PC-3 (cell line): ENCODE results near the gene UBE2F. TPM values are rescaled to one million over a fixed set of nuclear protein-coding genes. Genes with fewer than 3 reads are reported as not detected.

Experiments
- ATAC-seq: fragments of 200-7000 bp; cut with Tn5 transposase; 2 replicates; pipeline ENCODE4 v1.9.1; 2020; ENCODE audit warnings: mild to moderate bottlenecking, moderate library complexity
- BruUV-seq: library from RNA; stranded (reverse); fragments of 400-500 nt; replicated peaks from 2 replicates; lab custom pipeline; 2021; lab: Mats Ljungman, UMichigan
- CTCF ChIA-PET: fragments of 300-600 bp; sonication (Branson Sonifier 250); formaldehyde crosslinking; loops from one replicate; lab custom pipeline; 2022; ENCODE audit warnings: antibody characterized with exemption; lab: Charles Lee
- POLR2A ChIA-PET: fragments of 300-600 bp; sonication (Branson Sonifier 250); formaldehyde crosslinking; loops from one replicate; lab custom pipeline; 2022; ENCODE audit warnings: antibody characterized with exemption; ENCODE audit not compliant: unreplicated experiment; lab: Charles Lee
- DNase-seq: peaks from one replicate; pipeline ENCODE4 v3.0.0-alpha.2; 2015
- H2AFZ ChIP-seq: fragments of 300-600 bp; sonication (generic); 2 replicates; pipeline ENCODE4 v1.6.0; 2016; ENCODE audit warnings: antibody characterized with exemption, low read length
- H3F3A ChIP-seq: fragments of 300-600 bp; sonication (generic); one replicate; pipeline ENCODE4 v1.6.0; 2017; ENCODE audit warnings: antibody characterized with exemption, low read length, control low read depth, mild to moderate bottlenecking; ENCODE audit not compliant: unreplicated experiment
- H3K27ac ChIP-seq: fragments of 300-600 bp; sonication (generic); 2 replicates; pipeline ENCODE4 v1.5.1; 2016; ENCODE audit warnings: mild to moderate bottlenecking, low read length
- H3K27me3 ChIP-seq: fragments of 300-600 bp; sonication (generic); 2 replicates; pipeline ENCODE4 v1.6.1; 2016; ENCODE audit warnings: low read length, mixed read lengths
- H3K36me3 ChIP-seq: fragments of 300-600 bp; sonication (generic); 2 replicates; pipeline ENCODE4 v1.6.1; 2016; ENCODE audit warnings: low read depth, mixed run types, low read length, mixed read lengths
- H3K4me1 ChIP-seq: fragments of 300-600 bp; sonication (generic); 2 replicates; pipeline ENCODE4 v1.5.1; 2016; ENCODE audit warnings: low read length; ENCODE audit not compliant: insufficient read depth
- H3K4me2 ChIP-seq: fragments of 300-600 bp; sonication (generic); 2 replicates; pipeline ENCODE4 v1.6.0; 2016; ENCODE audit warnings: low read length
- H3K4me3 ChIP-seq: fragments of 300-600 bp; sonication (generic); 2 replicates; pipeline ENCODE4 v1.5.1; 2016; ENCODE audit warnings: mild to moderate bottlenecking, low read length, mixed read lengths
- H3K79me2 ChIP-seq: fragments of 300-600 bp; sonication (generic); 2 replicates; pipeline ENCODE4 v1.6.1; 2017; ENCODE audit warnings: low read length, mixed read lengths
- H3K9ac ChIP-seq: fragments of 300-600 bp; sonication (generic); 2 replicates; pipeline ENCODE4 v1.6.0; 2016; ENCODE audit warnings: mild to moderate bottlenecking, low read length
- H3K9me2 ChIP-seq: fragments of 300-600 bp; sonication (generic); replicated peaks from 2 replicates; pipeline ENCODE4 v1.6.1; 2016; ENCODE audit warnings: mixed run types, low read length, mixed read lengths
- H3K9me3 ChIP-seq: fragments of 300-600 bp; sonication (generic); 2 replicates; pipeline ENCODE4 v1.6.1; 2016; ENCODE audit warnings: low read length, mixed read lengths
- H4K20me1 ChIP-seq: fragments of 300-600 bp; sonication (generic); 2 replicates; pipeline ENCODE4 v1.6.1; 2016; ENCODE audit warnings: low read length, mixed read lengths
- CTCF ChIP-seq: fragments of 300-600 bp; sonication (generic); conservative IDR thresholded peaks from 2 replicates; pipeline ENCODE4 v1.5.1; 2017; ENCODE audit warnings: antibody characterized with exemption, low read depth, mild to moderate bottlenecking, low read length
- EZH2 ChIP-seq: fragments of 300-600 bp; sonication (generic); IDR thresholded peaks from one replicate; pipeline ENCODE4 v1.6.1; 2017; ENCODE audit warnings: antibody characterized with exemption, mild to moderate bottlenecking, low read length; ENCODE audit not compliant: unreplicated experiment
- EZH2phosphoT487 ChIP-seq: fragments of 300-600 bp; sonication (generic); IDR thresholded peaks from 2 replicates; pipeline ENCODE4 v1.6.1; 2018; ENCODE audit warnings: mild to moderate bottlenecking, antibody characterized with exemption, low read length, borderline replicate concordance
- intact Hi-C: fragments of 100-400 bp; cut with micrococcal nuclease; formaldehyde crosslinking; loops from 2 replicates; pipeline ENCODE4 v1.9.0; 2023
- total RNA-seq: library from RNA; depleted of rRNA; stranded (reverse); fragments of >200 nt; gene quantifications from 2 replicates; pipeline ENCODE4 v1.2.3, GENCODE V29; 2014

UBE2F gene
- total RNA-seq, 1 experiment from 2014 or later, result 57.8 TPM

GRCh38 chr2:237971661-237972060 is 4.8 kb downstream of the UBE2F start:
- Histone ChIP-seq H3K4me3 (no peak overlapping the region), H2AFZ (no peak overlapping the region), H3K4me1 (peaks cover 14% of the 10 kb centered on the region), H3K27me3 (no peaks in the 10 kb centered on the region), H3K9ac (no peak overlapping the region), H3K9me2 (no peaks in the 10 kb centered on the region), H3K9me3 (no peaks in the 10 kb centered on the region), H3K4me2 (no peak overlapping the region), H4K20me1 (peaks cover 32% of the 10 kb centered on the region), H3K36me3 (peaks cover 27% of the 10 kb centered on the region), H3K27ac (no peak overlapping the region), H3F3A (no peaks in the 10 kb centered on the region), H3K79me2 (peaks cover 79% of the 10 kb centered on the region)
- intact Hi-C loops, result no loop called here
- TF ChIP-seq EZH2 (no peak), EZH2phosphoT487 (no peak), CTCF (no peak)
- POLR2A ChIA-PET, result interaction anchor here (0.7 kb wide), 1 partner anchor 17 kb away, joined by 3 read pairs; no protein-coding TSS in a partner anchor
- BruUV-seq, result no TSS peak
- ATAC-seq (no peak), DNase-seq (no peak)
- CTCF ChIA-PET, result interaction anchor here (0.6 kb wide), 1 partner anchor 110 kb away, joined by 3 read pairs; no protein-coding TSS in a partner anchor

GRCh38 chr2:237972211-237972610 is 5.4 kb downstream of the UBE2F start:
- Histone ChIP-seq H3K79me2 (peaks cover 85% of the 10 kb centered on the region), H4K20me1 (peaks cover 32% of the 10 kb centered on the region), H3K4me1 (peaks cover 14% of the 10 kb centered on the region), H3F3A (no peaks in the 10 kb centered on the region), H3K9me2 (no peaks in the 10 kb centered on the region), H3K4me2 (no peak overlapping the region), H3K9ac (no peak overlapping the region), H3K36me3 (peaks cover 31% of the 10 kb centered on the region), H3K27ac (no peak overlapping the region), H3K9me3 (no peaks in the 10 kb centered on the region), H3K27me3 (no peaks in the 10 kb centered on the region), H3K4me3 (no peak overlapping the region), H2AFZ (no peak overlapping the region)
- intact Hi-C loops, result no loop called here
- no peak for ATAC-seq
- no TSS peak for BruUV-seq
- POLR2A ChIA-PET, result interaction anchor here (0.7 kb wide), 1 partner anchor 16 kb away, joined by 3 read pairs; no protein-coding TSS in a partner anchor
- TF ChIP-seq EZH2 (no peak), CTCF (no peak), EZH2phosphoT487 (no peak)
- CTCF ChIA-PET, result interaction anchor here (0.6 kb wide), 1 partner anchor 111 kb away, joined by 3 read pairs; no protein-coding TSS in a partner anchor
- no peak for DNase-seq

GRCh38 chr2:237972936-237973335 is 6.1 kb downstream of the UBE2F start:
- no TSS peak for BruUV-seq
- POLR2A ChIA-PET, result no interaction called here
- no peak overlapping the region for H3K27ac ChIP-seq

More at GRCh38 chr2:237972936-237973335, 6.1 kb downstream of the UBE2F start:
- Histone ChIP-seq H3K4me1 (peaks cover 10% of the 10 kb centered on the region), H3K9me3 (no peaks in the 10 kb centered on the region), H3K27me3 (no peaks in the 10 kb centered on the region), H3K4me2 (no peak overlapping the region), H4K20me1 (peaks cover 28% of the 10 kb centered on the region), H3K36me3 (peaks cover 32% of the 10 kb centered on the region), H2AFZ (no peak overlapping the region), H3K79me2 (peaks cover 85% of the 10 kb centered on the region), H3K4me3 (no peak overlapping the region), H3K9ac (no peak overlapping the region), H3F3A (no peaks in the 10 kb centered on the region), H3K9me2 (no peaks in the 10 kb centered on the region)
- DNase-seq (no peak), ATAC-seq (no peak)
- CTCF ChIA-PET, result no interaction called here
- TF ChIP-seq EZH2 (no peak), CTCF (no peak), EZH2phosphoT487 (no peak)
- intact Hi-C loops, result no loop called here
